GM12875 (cell line): Measurements from ENCODE around the gene MTG2.

ENCODE experiments used
- H3K4me3 ChIP-seq: one replicate; pipeline ENCODE4 v1.5.1; 2011; ENCODE audit warnings: low read depth, low read length, control low read depth
- TF ChIP-seq, protein P1 (sequence below): IDR thresholded peaks from 2 replicates; pipeline ENCODE4 v1.5.1; 2011; ENCODE audit warnings: low read depth, mild to moderate bottlenecking, control low read depth, inconsistent platforms, low read length, moderate library complexity, borderline replicate concordance; ENCODE audit not compliant: insufficient read depth

MTG2 gene

GRCh38 chr20:62228982-62229545 lies 46.2 kb downstream of the MTG2 start:
- TF ChIP-seq, protein P1, sequence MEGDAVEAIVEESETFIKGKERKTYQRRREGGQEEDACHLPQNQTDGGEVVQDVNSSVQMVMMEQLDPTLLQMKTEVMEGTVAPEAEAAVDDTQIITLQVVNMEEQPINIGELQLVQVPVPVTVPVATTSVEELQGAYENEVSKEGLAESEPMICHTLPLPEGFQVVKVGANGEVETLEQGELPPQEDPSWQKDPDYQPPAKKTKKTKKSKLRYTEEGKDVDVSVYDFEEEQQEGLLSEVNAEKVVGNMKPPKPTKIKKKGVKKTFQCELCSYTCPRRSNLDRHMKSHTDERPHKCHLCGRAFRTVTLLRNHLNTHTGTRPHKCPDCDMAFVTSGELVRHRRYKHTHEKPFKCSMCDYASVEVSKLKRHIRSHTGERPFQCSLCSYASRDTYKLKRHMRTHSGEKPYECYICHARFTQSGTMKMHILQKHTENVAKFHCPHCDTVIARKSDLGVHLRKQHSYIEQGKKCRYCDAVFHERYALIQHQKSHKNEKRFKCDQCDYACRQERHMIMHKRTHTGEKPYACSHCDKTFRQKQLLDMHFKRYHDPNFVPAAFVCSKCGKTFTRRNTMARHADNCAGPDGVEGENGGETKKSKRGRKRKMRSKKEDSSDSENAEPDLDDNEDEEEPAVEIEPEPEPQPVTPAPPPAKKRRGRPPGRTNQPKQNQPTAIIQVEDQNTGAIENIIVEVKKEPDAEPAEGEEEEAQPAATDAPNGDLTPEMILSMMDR: no peak
- H3K4me3 ChIP-seq: no peak overlapping the region

- TF ChIP-seq, protein P1: no peak
- H3K4me3 ChIP-seq: no peak overlapping the region
Measured at GRCh38 chr20:62229667-62230066, 46.8 kb downstream of the MTG2 start.

DNA sequence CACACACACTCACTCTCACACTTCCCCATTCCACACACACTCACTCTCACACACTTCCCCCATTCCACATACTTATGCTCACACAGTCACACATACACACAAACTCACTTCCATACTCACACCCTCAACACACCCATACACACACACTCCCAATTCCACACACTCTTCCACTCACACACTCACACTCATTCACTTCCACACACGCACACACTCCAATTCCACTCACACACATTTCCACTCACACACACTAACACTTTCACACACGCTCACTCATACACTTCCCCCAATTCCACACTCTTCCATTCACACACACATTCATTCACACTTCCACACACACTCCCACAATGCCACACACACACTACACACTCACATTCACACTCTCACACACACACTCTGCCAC lies 47.4 kb downstream of the MTG2 start:
- TF ChIP-seq, protein P1: no peak
- H3K4me3 ChIP-seq: no peak overlapping the region

- TF ChIP-seq, protein P1: no peak
Measured at GRCh38 chr20:62230696-62231095, 47.9 kb downstream of the MTG2 start.

GRCh38 chr20:62231292-62231691 lies 48.5 kb downstream of the MTG2 start:
- no peak overlapping the region for H3K4me3 ChIP-seq
- TF ChIP-seq, protein P1: no peak

More at GRCh38 chr20:62230696-62231095, 47.9 kb downstream of the MTG2 start:
- no peak overlapping the region for H3K4me3 ChIP-seq

DNA sequence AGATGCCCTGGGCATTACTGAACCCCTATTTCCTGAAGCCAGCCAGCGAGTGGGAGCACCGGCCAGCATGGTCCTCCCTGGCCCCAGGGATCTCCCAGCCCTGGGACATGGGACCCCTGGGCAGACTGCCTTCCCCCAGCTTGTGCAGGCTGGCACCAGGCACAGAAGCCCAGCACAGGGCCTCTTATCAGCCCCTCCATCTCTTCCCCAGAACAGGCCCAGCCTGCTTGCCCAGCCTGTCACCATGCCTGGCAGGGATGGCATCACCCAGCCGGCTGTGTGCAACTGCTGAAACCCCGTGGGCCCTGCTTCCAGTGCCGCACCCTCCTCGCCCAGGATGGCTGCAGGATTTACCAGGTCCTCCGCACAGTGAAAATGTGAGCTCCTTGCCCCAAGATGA lies 49.4 kb downstream of the MTG2 start:
- TF ChIP-seq, protein P1: no peak
- no peak overlapping the region for H3K4me3 ChIP-seq

GRCh38 chr20:62232770-62233645 lies 50.2 kb downstream of the MTG2 start:
- TF ChIP-seq, protein P1: no peak
- no peak overlapping the region for H3K4me3 ChIP-seq
